Lung (tissue), 12 donors: ENCODE data around the gene THSD7A. TPM values are rescaled to one million over a fixed set of nuclear protein-coding genes. Genes with fewer than 3 reads are reported as not detected.
A peak's percentile ranks its signal among the peaks of the same experiment; 100 is the strongest.

ENCODE experiments used
- ATAC-seq: fragments of 200-7000 bp; cut with Tn5 transposase; one replicate; pipeline ENCODE4 v1.9.1; 2020; ENCODE audit warnings: moderate number of reproducible peaks; ENCODE audit not compliant: insufficient read depth, low FRiP score
- DNase-seq, 3 donors: peaks; one replicate each; pipeline ENCODE4 v3.0.0-alpha.2; 2013 to 2017
- H3K27ac ChIP-seq, 2 donors: one replicate each; pipeline ENCODE4 v1.5.1; 2013; ENCODE audit warnings: mild to moderate bottlenecking in 2 of 2, moderate library complexity in 2 of 2, control low read depth in 1 of 2, inconsistent platforms in 1 of 2, low read depth in 1 of 2, low read length in 1 of 2
- H3K27me3 ChIP-seq, 3 donors: one replicate each; pipeline ENCODE4 v1.5.1; 2013; ENCODE audit warnings: low read length in 2 of 3; ENCODE audit not compliant: control insufficient read depth in 3 of 3, insufficient read depth in 3 of 3
- H3K36me3 ChIP-seq, 4 donors: one replicate each; pipeline ENCODE4 v1.5.1; 2013; ENCODE audit warnings: low read length in 4 of 4, mild to moderate bottlenecking in 1 of 4, moderate library complexity in 1 of 4; ENCODE audit not compliant: control insufficient read depth in 4 of 4, insufficient read depth in 4 of 4
- H3K4me1 ChIP-seq, 5 donors: one replicate each; pipeline ENCODE4 v1.5.1; 2013; ENCODE audit warnings: low read length in 5 of 5, mild to moderate bottlenecking in 2 of 5, moderate library complexity in 1 of 5; ENCODE audit not compliant: control insufficient read depth in 5 of 5, insufficient read depth in 5 of 5
- H3K4me3 ChIP-seq: one replicate; pipeline ENCODE4 v1.5.1; 2013; ENCODE audit warnings: mild to moderate bottlenecking, control low read depth, moderate library complexity
- H3K9ac ChIP-seq, 2 donors: one replicate each; pipeline ENCODE4 v1.5.1; 2013; ENCODE audit warnings: low read length in 2 of 2, control low read depth in 1 of 2; ENCODE audit not compliant: insufficient read depth in 1 of 2
- H3K9me3 ChIP-seq, 4 donors: one replicate each; pipeline ENCODE4 v1.5.1; 2013; ENCODE audit warnings: low read length in 3 of 4, mild to moderate bottlenecking in 1 of 4, moderate library complexity in 1 of 4; ENCODE audit not compliant: control insufficient read depth in 4 of 4, insufficient read depth in 3 of 4
- WGBS, 2 donors: extraction: QIAGEN DNeasy Blood & Tissue Kit; methylation state at CpG; one replicate each; pipeline ENCODE4 v1.1.7; 2013; 5-methylcytosine and 5-hydroxymethylcytosine counted together
- polyA plus RNA-seq, 2 donors: library from polyadenylated mRNA; stranded (reverse); fragments of 200-250 nt; gene quantifications; one replicate each; pipeline ENCODE4 v1.2.1, GENCODE V29; 2013
- total RNA-seq, 2 donors: library from RNA; depleted of rRNA in 1 of 2; stranded (reverse); fragments of >200 nt in 1 of 2; gene quantifications; one replicate each; pipeline ENCODE4 v1.2.1, GENCODE V29; 2014 to 2021
- TF ChIP-seq, protein P1 (sequence below): IDR thresholded peaks from 2 replicates; pipeline ENCODE4 v1.5.1; 2012; ENCODE audit warnings: mild to moderate bottlenecking; ENCODE audit errors: control extremely low read depth, extremely low read depth
- donor health status: control.
- donor health status: control.
- donor health status: Bipolar disorder and iron deficiency.
- donor health status: healthy.
- donor health status: DM: yes; HTN: yes; CAD: no.

Gene THSD7A
- total and polyA plus RNA-seq, 4 donors, result 0.53 to 12.1 (median 4.5) TPM

DNA sequence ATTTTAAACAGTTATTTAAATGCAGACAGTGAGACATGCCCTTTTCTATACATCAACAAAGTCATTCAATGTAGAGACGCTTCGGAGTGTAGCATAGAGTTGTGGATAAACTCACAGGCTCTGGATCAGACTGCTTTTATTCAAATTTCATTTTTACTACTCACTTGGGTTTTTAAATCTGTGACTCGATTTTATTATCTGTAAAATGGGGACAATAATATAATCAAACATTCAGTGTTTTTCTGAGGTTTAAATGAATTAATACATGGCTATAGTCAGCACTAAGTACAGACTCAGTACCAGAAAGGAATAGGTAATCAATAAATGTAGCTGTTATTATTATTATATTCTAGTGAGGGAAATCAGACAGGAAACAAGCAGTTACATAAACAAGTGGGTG, 43.4 kb downstream of the THSD7A start:
- H3K9ac ChIP-seq, result no peak overlapping the region
- ATAC-seq, result no peak
- H3K4me1 ChIP-seq, result peaks cover 0 to 3% (median 0%) of the 10 kb centered on the region in 5 donors
- no peak overlapping the region for H3K4me3 ChIP-seq
- no peaks in the 10 kb centered on the region for H3K27me3 ChIP-seq
- H3K36me3 ChIP-seq, result no peaks in the 10 kb centered on the region
- no peaks in the 10 kb centered on the region for H3K9me3 ChIP-seq
- H3K27ac ChIP-seq, result no peak overlapping the region
- no peak for DNase-seq
- TF ChIP-seq, protein P1, sequence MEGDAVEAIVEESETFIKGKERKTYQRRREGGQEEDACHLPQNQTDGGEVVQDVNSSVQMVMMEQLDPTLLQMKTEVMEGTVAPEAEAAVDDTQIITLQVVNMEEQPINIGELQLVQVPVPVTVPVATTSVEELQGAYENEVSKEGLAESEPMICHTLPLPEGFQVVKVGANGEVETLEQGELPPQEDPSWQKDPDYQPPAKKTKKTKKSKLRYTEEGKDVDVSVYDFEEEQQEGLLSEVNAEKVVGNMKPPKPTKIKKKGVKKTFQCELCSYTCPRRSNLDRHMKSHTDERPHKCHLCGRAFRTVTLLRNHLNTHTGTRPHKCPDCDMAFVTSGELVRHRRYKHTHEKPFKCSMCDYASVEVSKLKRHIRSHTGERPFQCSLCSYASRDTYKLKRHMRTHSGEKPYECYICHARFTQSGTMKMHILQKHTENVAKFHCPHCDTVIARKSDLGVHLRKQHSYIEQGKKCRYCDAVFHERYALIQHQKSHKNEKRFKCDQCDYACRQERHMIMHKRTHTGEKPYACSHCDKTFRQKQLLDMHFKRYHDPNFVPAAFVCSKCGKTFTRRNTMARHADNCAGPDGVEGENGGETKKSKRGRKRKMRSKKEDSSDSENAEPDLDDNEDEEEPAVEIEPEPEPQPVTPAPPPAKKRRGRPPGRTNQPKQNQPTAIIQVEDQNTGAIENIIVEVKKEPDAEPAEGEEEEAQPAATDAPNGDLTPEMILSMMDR, result no peak
- WGBS, 2 donors, result 92 to 95% methylated on average over 3 of the region's 3 CpGs

DNA sequence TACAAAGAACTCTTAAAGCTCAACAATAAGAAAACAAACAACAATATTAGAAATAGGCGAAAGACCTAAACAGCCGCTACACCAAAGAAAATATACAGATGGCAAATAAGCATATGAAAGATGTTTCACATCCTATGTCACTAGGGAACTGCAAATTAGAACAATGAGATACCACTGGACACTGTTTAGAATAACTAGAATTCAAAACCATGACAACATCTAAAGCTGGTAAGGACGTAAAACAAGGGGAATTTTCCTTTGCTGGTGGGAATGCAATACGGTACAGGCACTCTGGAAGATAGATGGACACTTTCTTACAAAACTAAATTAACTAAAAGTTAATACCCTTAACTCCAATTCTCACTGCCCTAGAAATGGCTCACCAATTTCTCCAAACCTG, 44.5 kb downstream of the THSD7A start:
- ATAC-seq (no peak), DNase-seq (no peak)
- no peaks in the 10 kb centered on the region for H3K9me3 ChIP-seq
- H3K9ac ChIP-seq, result no peak overlapping the region
- WGBS, 2 donors, result 85 to 96% methylated on average over 4 of the region's 4 CpGs
- H3K36me3 ChIP-seq, result no peaks in the 10 kb centered on the region
- peaks cover 0 to 3% (median 0%) of the 10 kb centered on the region in 5 donors for H3K4me1 ChIP-seq
- no peak overlapping the region for H3K4me3 ChIP-seq
- H3K27ac ChIP-seq, result no peak overlapping the region
- no peaks in the 10 kb centered on the region for H3K27me3 ChIP-seq
- TF ChIP-seq, protein P1, result no peak

DNA sequence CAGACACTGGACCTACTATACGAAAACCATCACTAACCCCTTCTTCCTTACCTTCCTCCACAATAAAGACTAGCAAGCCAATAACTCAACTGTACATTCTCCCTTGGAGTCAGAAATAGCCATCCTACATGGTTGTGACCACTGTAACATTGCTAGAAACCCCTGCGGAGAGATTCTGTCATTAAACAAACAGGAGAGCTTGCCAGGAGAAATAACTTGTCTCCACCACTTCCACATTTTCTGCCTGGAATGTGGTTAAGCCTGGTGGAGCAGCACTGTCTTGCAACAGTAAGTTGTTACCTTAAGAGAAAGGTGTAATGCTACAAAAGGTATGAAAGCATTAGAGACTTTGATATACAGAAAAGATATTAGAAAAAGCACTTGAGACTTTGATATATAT, 45.8 kb downstream of the THSD7A start:
- TF ChIP-seq, protein P1, result no peak
- DNase-seq (peak; percentile 19 to 70 (median 36)), ATAC-seq (no peak)
- no peaks in the 10 kb centered on the region for H3K9me3 ChIP-seq
- 83 to 86% methylated on average over 2 of the region's 2 CpGs for WGBS, 2 donors
- no peaks in the 10 kb centered on the region for H3K36me3 ChIP-seq
- H3K27ac ChIP-seq, result no peak overlapping the region
- peaks cover 0 to 3% (median 0%) of the 10 kb centered on the region in 5 donors for H3K4me1 ChIP-seq
- no peak overlapping the region for H3K4me3 ChIP-seq
- no peak overlapping the region for H3K9ac ChIP-seq
- H3K27me3 ChIP-seq, result no peaks in the 10 kb centered on the region
